ENCODE data around the gene MAGED2.

- TF ChIP-seq CTCF (IDR thresholded peaks at IDR 0.05), result no peak
- no peak for TF ChIP-seq POLR2A (IDR thresholded peaks at IDR 0.05)
These were observed 19.1 kb downstream of the MAGED2 start for GRCh38 chrX:54826598-54826997.
